GM12878 (cell line): ENCODE measurements around the gene TK2. TPM values are rescaled to one million over a fixed set of nuclear protein-coding genes. Genes with fewer than 3 reads are reported as not detected.

ENCODE experiments used
- ATAC-seq: fragments of 200-7000 bp; cut with Tn5 transposase; 3 replicates; pipeline ENCODE4 v1.9.1; 2020; ENCODE audit warnings: mild to moderate bottlenecking, moderate library complexity
- BruUV-seq: library from RNA; stranded (reverse); fragments of 400-500 nt; replicated peaks from 2 replicates; lab custom pipeline; 2021; lab: Mats Ljungman, UMichigan
- CTCF ChIA-PET: fragments of 300-600 bp; sonication (Branson Sonifier 250); formaldehyde crosslinking; extraction: SDS; loops from one replicate; lab custom pipeline; 2021; ENCODE audit warnings: inconsistent platforms; lab: Yijun Ruan, JAX
- POLR2A ChIA-PET: fragments of 350-600 bp; formaldehyde crosslinking; extraction: SDS; loops from one replicate; lab custom pipeline; 2021; ENCODE audit warnings: inconsistent platforms; lab: Charles Lee
- RAD21 ChIA-PET: fragments of 300-600 bp; sonication (Branson Sonifier 250); formaldehyde crosslinking; loops from one replicate; lab custom pipeline; 2023; ENCODE audit warnings: antibody characterized with exemption; ENCODE audit not compliant: unreplicated experiment; lab: Charles Lee
- SMC1A ChIA-PET: fragments of 300-600 bp; sonication (Branson Sonifier 250); formaldehyde crosslinking; loops from one replicate; lab custom pipeline; 2023; ENCODE audit not compliant: unreplicated experiment, uncharacterized antibody; lab: Charles Lee
- DNase-seq: peaks from one replicate; pipeline ENCODE4 v3.0.0-alpha.2; 2011; ENCODE audit warnings: low read depth, low spot score
- FAIRE-seq: peaks from 3 replicates; lab custom pipeline; 2011; peaks lifted over from hg19 to GRCh38; lab: Jason Lieb, UNC
- H2AFZ ChIP-seq: 2 replicates; pipeline ENCODE4 v1.6.0; 2011; ENCODE audit warnings: low read depth, low read length, control low read depth; ENCODE audit not compliant: control insufficient read depth
- H3K27ac ChIP-seq: 2 replicates; pipeline ENCODE4 v1.5.1; 2011; ENCODE audit warnings: control low read depth; ENCODE audit not compliant: control insufficient read depth, insufficient read depth
- H3K27me3 ChIP-seq, 2 experiments: replicated peaks in 1 of 2; 2 replicates each; pipeline versions ENCODE4 v1.6.0 to v1.6.1; 2011; ENCODE audit warnings: low read length in 1 of 2; ENCODE audit not compliant: control insufficient read depth in 2 of 2, insufficient read depth in 2 of 2
- H3K36me3 ChIP-seq, 2 experiments: 2 replicates each; pipeline ENCODE4 v1.5.1; 2011; ENCODE audit warnings: low read length in 1 of 2; ENCODE audit not compliant: control insufficient read depth in 2 of 2, insufficient read depth in 2 of 2
- H3K4me1 ChIP-seq: 2 replicates; pipeline ENCODE4 v1.6.1; 2011; ENCODE audit warnings: mild to moderate bottlenecking, low read length, moderate library complexity, mixed read lengths; ENCODE audit not compliant: control insufficient read depth, insufficient read depth
- H3K4me2 ChIP-seq: 2 replicates; pipeline ENCODE4 v1.6.0; 2011; ENCODE audit warnings: control low read depth; ENCODE audit not compliant: control insufficient read depth, insufficient read depth
- H3K4me3 ChIP-seq: fragments of 200-600 bp; sonication (generic); 2 replicates; pipeline ENCODE4 v1.5.1; 2016
- H3K79me2 ChIP-seq: 2 replicates; pipeline ENCODE4 v1.6.0; 2011; ENCODE audit warnings: low read length; ENCODE audit not compliant: control insufficient read depth, insufficient read depth
- H3K9ac ChIP-seq: 2 replicates; pipeline ENCODE4 v1.8.0; 2011; ENCODE audit warnings: low read length, control low read depth, mixed read lengths; ENCODE audit not compliant: control insufficient read depth, insufficient read depth
- H3K9me3 ChIP-seq: replicated peaks from 3 replicates; pipeline ENCODE4 v1.5.1; 2011; ENCODE audit warnings: mild to moderate bottlenecking, low read length; ENCODE audit not compliant: control insufficient read depth, insufficient read depth
- H4K20me1 ChIP-seq: 2 replicates; pipeline ENCODE4 v1.6.0; 2011; ENCODE audit not compliant: control insufficient read depth, insufficient read depth
- BMI1 ChIP-seq: fragments of 450-650 bp; IDR thresholded peaks from 2 replicates; pipeline ENCODE4 v1.6.1; 2016; ENCODE audit warnings: mild to moderate bottlenecking, moderate library complexity, borderline replicate concordance
- CREM ChIP-seq: IDR thresholded peaks from 2 replicates; pipeline ENCODE4 v1.6.1; 2014; ENCODE audit warnings: antibody characterized with exemption, low read depth
- EED ChIP-seq: sonication (generic); IDR thresholded peaks from 2 replicates; pipeline ENCODE4 v1.6.1; 2016; ENCODE audit warnings: antibody characterized with exemption, low read depth
- GATAD2B ChIP-seq: fragments of 450-650 bp; conservative IDR thresholded peaks from 2 replicates; pipeline ENCODE4 v1.6.1; 2017; ENCODE audit warnings: low read depth, mild to moderate bottlenecking, moderate library complexity
- NRF1 ChIP-seq: conservative IDR thresholded peaks from 2 replicates; pipeline ENCODE4 v1.6.1; 2011; ENCODE audit warnings: mild to moderate bottlenecking, low read depth, low read length, improper control_type of control experiment
- PBX3 ChIP-seq: IDR thresholded peaks from 2 replicates; pipeline ENCODE4 v1.6.1; 2011; ENCODE audit warnings: mild to moderate bottlenecking, low read depth, low read length, moderate library complexity; ENCODE audit not compliant: insufficient replicate concordance
- RAD21 ChIP-seq: IDR thresholded peaks from 2 replicates; pipeline ENCODE4 v1.6.1; 2011; ENCODE audit warnings: mild to moderate bottlenecking, low read depth, low read length, moderate library complexity; ENCODE audit not compliant: insufficient read depth
- RAD51 ChIP-seq: fragments of 450-650 bp; IDR thresholded peaks from 2 replicates; pipeline ENCODE4 v1.6.1; 2016; ENCODE audit warnings: moderate library complexity, mild to moderate bottlenecking, inconsistent platforms
- RB1 ChIP-seq: fragments of 450-650 bp; formaldehyde crosslinking; IDR thresholded peaks from 2 replicates; pipeline ENCODE4 v1.6.1; 2017; ENCODE audit warnings: mild to moderate bottlenecking, borderline replicate concordance
- RUNX3 ChIP-seq: IDR thresholded peaks from 2 replicates; pipeline ENCODE4 v1.6.1; 2012; ENCODE audit warnings: low read length, inconsistent platforms
- ZNF384 ChIP-seq: IDR thresholded peaks from 2 replicates; pipeline ENCODE4 v1.6.1; 2012; ENCODE audit warnings: low read depth, mild to moderate bottlenecking, low read length, improper control_type of control experiment, borderline replicate concordance
- WGBS: methylation state at CpG from one replicate; pipeline ENCODE4 v1.1.6; 2016; ENCODE audit warnings: low lambda C conversion rate; ENCODE audit not compliant: insufficient replicate concordance, insufficient coverage; ENCODE audit errors: missing lambda C conversion rate; 5-methylcytosine and 5-hydroxymethylcytosine counted together
- in situ Hi-C: fragments of 300-500 bp; cut with MboI; formaldehyde crosslinking; loops from 9 replicates; pipeline ENCODE4 v1.14.3; 2018; ENCODE audit warnings: mixed read lengths
- intact Hi-C: fragments of 100-400 bp; cut with micrococcal nuclease; formaldehyde crosslinking; loops from one replicate; pipeline ENCODE4 v1.14.2; 2022; ENCODE audit not compliant: unreplicated experiment
- polyA plus RNA-seq, 11 experiments: library from polyadenylated mRNA; depleted of rRNA in 4 of 11; unstranded in 6 of 11; stranded (reverse) in 5 of 11; fragments of >200 nt; fragmentation: Nextera tagmentation in 4 of 11; fragmentation: Illumina TruSeq in 1 of 11; extraction: Ambion mirVana in 4 of 11; extraction: Trizol in 1 of 11; gene quantifications; 1 replicate in 1 of 11; 2 replicates in 10 of 11; pipeline versions ENCODE4 v1.2.1 to v1.2.3, GENCODE V29; 2011 to 2016; ENCODE audit warnings: inconsistent platforms in 2 of 11, missing spikeins in 2 of 11, low read depth in 1 of 11
- total RNA-seq, 4 experiments: library from RNA; depleted of rRNA in 3 of 4; stranded (reverse); fragments of >200 nt in 3 of 4; fragmentation: Illumina TruSeq in 1 of 4; extraction: Trizol in 1 of 4; gene quantifications; 2 replicates each; pipeline versions ENCODE4 v1.2.1 to v1.2.3, GENCODE V29; 2013 to 2021

Gene TK2
- total and polyA plus RNA-seq, 10 of the 15 experiments (the other 5 are each of a cell fraction or from before 2014, with no cell fraction given): 1.3 to 12.4 (median 3.0) TPM

GRCh38 chr16:66490774-66491715, 58.9 kb downstream of the TK2 start (continued):
- TF ChIP-seq GATAD2B (no peak), RUNX3 (no peak), RAD21 (no peak), ZNF384 (no peak), RB1 (no peak), EED (no peak), CREM (no peak)
- TF ChIP-seq, all 136 proteins: peak for 0

GRCh38 chr16:66489818-66490217, 60.1 kb downstream of the TK2 start:
- intact Hi-C loops: no loop called here
- H3K4me1 ChIP-seq: no peaks in the 10 kb centered on the region
- no peaks in the 10 kb centered on the region for H3K9me3 ChIP-seq
- CTCF ChIA-PET: no interaction called here
- H3K9ac ChIP-seq: no peak overlapping the region
- no peaks in the 10 kb centered on the region for H3K36me3 ChIP-seq
- FAIRE-seq: no peak
- H2AFZ ChIP-seq: no peak overlapping the region
- 24% methylated on average over 5 of the region's 5 CpGs for WGBS
- TF ChIP-seq CREM (no peak), BMI1 (no peak), PBX3 (no peak), NRF1 (no peak), RAD51 (no peak)
- TF ChIP-seq, all 136 proteins: peak for 0
- ChIA-PET SMC1A (no interaction called here), RAD21 (no interaction called here), POLR2A (no interaction called here)
- no peaks in the 10 kb centered on the region for H4K20me1 ChIP-seq
- no peak overlapping the region for H3K4me2 ChIP-seq
- ATAC-seq: no peak
- no peak for DNase-seq
- no peak overlapping the region for H3K4me3 ChIP-seq
- H3K79me2 ChIP-seq: no peaks in the 10 kb centered on the region
- H3K27ac ChIP-seq: no peak overlapping the region
- in situ Hi-C loops: no loop called here
- BruUV-seq: no TSS peak
- H3K27me3 ChIP-seq: no peaks in the 10 kb centered on the region; a peak in 2 of 4 replicates
